GM12801 (cell line): ENCODE data around the gene LZTS2.

Source experiments
- TF ChIP-seq, protein P1 (sequence below): IDR thresholded peaks from one replicate; pipeline ENCODE4 v1.5.1; 2011; ENCODE audit warnings: control low read depth; ENCODE audit not compliant: insufficient read length; ENCODE audit errors: extremely low read depth

The LZTS2 gene, protein sequence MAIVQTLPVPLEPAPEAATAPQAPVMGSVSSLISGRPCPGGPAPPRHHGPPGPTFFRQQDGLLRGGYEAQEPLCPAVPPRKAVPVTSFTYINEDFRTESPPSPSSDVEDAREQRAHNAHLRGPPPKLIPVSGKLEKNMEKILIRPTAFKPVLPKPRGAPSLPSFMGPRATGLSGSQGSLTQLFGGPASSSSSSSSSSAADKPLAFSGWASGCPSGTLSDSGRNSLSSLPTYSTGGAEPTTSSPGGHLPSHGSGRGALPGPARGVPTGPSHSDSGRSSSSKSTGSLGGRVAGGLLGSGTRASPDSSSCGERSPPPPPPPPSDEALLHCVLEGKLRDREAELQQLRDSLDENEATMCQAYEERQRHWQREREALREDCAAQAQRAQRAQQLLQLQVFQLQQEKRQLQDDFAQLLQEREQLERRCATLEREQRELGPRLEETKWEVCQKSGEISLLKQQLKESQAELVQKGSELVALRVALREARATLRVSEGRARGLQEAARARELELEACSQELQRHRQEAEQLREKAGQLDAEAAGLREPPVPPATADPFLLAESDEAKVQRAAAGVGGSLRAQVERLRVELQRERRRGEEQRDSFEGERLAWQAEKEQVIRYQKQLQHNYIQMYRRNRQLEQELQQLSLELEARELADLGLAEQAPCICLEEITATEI

DNA sequence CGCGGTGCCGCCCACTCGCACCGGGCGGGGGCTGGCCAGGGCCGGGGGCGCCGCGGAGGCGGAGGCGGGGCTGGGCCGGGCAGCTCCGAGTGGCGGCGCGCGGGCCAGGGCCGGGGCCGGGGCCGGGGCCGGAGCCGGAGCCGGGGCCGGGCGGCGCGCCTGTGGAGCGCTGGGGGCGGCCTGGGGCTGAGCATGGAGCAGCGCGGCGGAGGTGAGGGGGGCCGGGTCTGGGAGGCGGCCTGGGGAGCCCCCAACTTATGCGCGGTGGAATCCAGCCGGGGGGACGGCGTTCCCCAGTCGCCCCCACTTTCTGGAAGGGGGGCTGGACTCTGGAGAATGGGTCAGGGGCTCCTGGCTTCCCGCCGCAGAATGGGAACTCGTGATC lies at the start of gene LZTS2:
Gene LZTS2 (plus strand): TSS at position 67 of the 385 bp plus-strand sequence. CDS start 2,731 bp downstream, outside the sequence.
- TF ChIP-seq, protein P1, sequence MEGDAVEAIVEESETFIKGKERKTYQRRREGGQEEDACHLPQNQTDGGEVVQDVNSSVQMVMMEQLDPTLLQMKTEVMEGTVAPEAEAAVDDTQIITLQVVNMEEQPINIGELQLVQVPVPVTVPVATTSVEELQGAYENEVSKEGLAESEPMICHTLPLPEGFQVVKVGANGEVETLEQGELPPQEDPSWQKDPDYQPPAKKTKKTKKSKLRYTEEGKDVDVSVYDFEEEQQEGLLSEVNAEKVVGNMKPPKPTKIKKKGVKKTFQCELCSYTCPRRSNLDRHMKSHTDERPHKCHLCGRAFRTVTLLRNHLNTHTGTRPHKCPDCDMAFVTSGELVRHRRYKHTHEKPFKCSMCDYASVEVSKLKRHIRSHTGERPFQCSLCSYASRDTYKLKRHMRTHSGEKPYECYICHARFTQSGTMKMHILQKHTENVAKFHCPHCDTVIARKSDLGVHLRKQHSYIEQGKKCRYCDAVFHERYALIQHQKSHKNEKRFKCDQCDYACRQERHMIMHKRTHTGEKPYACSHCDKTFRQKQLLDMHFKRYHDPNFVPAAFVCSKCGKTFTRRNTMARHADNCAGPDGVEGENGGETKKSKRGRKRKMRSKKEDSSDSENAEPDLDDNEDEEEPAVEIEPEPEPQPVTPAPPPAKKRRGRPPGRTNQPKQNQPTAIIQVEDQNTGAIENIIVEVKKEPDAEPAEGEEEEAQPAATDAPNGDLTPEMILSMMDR = no peak

DNA sequence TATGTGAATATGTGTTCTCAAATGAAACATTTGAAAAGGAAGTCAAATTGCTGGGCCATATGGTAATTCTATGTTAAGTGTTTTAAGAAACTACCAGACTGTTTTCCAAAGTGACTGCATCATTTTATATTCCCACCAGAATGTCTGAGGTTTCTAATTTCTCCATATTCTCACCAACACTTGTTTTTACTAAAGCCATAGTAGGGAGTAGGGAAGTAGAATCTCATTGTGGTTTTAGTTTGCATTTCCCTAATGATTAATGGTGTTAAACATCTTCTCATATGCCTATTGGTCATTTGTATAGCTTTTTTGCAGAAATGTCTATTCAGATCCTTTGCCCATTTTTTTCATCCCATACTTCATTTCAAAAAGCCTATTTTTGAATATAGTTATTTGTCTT lies 39.4 kb upstream of the LZTS2 start:
- TF ChIP-seq, protein P1 = no peak

DNA sequence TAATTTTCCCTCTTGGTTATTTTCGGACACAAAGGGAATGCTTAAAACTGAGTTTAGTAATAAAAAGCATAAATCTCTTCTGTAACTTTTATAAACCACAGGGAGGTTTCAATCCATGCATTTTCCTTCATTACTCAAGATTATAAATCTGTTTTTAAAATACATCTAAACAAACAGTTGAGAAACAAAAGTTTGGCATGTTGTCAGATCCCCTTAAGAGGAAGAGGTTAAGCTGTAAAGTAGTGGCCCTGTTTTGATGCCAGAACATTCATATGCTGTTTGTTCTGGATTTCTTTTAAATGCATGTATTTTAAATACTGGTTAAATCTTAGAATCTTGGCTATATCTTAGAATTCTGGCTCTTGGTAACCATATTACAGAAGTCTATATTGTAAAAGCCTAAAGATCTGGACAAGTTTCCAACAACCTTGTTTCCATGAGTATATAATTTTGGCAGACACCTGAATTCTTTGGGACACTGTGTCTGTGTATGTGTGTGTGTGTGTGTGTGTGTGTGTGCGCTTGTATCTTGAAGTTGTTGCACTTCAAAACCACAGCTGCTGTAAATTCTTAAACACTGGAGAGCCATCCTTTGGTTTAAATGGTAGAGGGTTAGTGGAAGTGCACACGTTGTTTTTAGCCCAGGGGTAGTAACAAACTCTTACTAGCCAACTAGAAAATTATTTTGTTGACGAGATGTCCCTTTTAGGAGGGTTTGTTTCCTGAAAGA lies 37.1 kb upstream of the LZTS2 start:
- TF ChIP-seq, protein P1 = no peak

DNA sequence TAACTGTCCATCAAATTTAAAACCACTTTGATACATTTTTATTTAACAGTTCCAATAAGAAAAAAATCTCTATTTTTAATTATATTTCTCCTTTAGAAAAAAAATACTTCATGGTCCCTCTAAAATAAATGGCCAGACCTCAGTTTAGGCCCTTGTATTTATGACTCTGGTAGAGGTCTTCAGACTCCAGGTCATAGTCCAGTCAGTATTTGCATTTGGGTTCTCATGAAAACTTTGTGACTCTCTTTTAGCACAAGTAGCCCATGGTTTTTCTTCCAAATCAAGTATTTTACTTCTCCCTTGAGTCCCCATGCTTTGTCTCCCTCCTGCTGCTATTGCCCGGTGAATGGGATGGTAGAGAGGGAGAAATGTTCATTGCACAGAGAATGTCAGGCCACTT lies 35.8 kb upstream of the LZTS2 start:
- TF ChIP-seq, protein P1 = no peak

DNA sequence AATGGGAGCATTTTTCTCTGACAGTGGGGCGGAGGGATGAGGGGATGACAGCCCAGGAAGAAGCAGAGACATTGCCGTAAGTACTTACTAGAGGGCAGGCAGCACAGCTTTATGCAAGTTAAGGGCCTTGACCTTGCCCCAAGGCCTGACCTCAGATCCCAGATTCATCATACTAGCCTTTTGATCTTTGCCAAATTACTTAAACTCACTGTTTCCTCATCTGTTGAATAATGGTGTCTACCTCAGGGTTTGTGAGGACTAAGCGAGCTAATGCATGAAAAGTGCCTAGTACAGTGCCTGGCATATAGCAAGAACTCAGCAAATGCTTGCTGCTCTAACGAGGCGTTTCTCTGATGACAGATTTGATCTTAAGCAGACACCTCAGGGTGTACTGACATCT lies 33.8 kb upstream of the LZTS2 start:
- TF ChIP-seq, protein P1 = no peak

DNA sequence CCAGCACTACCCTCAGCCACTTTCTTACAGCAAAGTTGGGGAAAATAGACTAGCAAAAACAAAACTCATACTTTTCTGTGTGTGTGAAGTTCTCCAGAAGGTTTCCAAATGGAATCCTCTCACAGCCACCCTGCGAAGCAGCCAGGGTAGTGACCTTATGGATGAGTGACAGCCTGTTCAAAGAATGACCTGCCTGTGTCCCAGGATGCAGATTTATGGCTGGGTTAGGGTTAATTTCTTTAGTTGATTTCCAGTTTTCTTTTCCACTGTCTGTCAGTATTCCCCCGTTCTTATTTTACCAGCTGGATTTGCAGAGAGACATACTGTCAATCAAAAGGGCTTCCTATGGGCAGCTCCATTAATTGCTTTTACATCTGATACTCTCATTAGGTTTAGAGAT lies 32.7 kb upstream of the LZTS2 start:
- TF ChIP-seq, protein P1 = no peak

DNA sequence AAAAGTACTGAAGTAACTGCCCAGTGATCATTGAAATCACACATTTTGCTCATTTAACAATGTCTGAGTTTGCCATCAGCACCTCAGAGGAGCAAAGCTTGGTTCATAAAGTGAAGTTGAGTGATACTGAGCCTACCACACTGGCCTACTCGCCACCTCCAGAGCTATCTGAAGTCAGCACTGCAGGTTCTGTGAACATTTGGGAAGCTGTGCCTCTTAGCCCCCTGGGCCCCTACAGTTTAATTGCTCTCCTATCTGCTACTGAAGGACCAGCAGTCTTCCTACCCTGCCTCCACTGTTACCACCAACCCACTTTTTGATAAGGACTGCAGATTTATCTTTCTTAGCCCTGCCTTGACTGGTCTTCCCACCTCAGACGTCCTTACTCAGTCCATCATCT lies 32.3 kb upstream of the LZTS2 start:
- TF ChIP-seq, protein P1 = no peak
